Breast epithelium (tissue), 3 donors: ENCODE results near the gene TESK2.

Experiments used
- CTCF ChIP-seq, 3 donors: fragments of 450-650 bp; IDR thresholded peaks; one replicate each; pipeline ENCODE4 v1.5.1; 2016 to 2017; ENCODE audit warnings: antibody characterized with exemption in 3 of 3, mild to moderate bottlenecking in 3 of 3, moderate library complexity in 3 of 3
- POLR2A ChIP-seq: fragments of 450-650 bp; IDR thresholded peaks from one replicate; pipeline ENCODE4 v1.6.1; 2016; ENCODE audit warnings: antibody characterized with exemption, mild to moderate bottlenecking, moderate library complexity
- POLR2AphosphoS5 ChIP-seq, 3 donors: sonication (generic); formaldehyde crosslinking; IDR thresholded peaks; one replicate each; pipeline ENCODE4 v1.6.1; 2017; ENCODE audit warnings: antibody characterized with exemption in 3 of 3

GRCh38 chr1:45407629-45408287 lies 83.2 kb downstream of the TESK2 start:
- TF ChIP-seq POLR2AphosphoS5 (IDR thresholded peaks at IDR 0.05): no peak
- TF ChIP-seq CTCF (IDR thresholded peaks at IDR 0.05): no peak
- TF ChIP-seq POLR2A: no peak
